Amniotic epithelial cell (primary cell): ENCODE data around the gene RANBP3L.
A peak's percentile ranks its signal among the peaks of the same experiment; 100 is the strongest.
"Not testable (repeated sequence)": the region's sequence is repeated elsewhere in the genome, so short reads cannot be mapped to it uniquely, and the experiment has no call there.

ENCODE experiments used
- DNase-seq: peaks from one replicate; pipeline ENCODE4 v3.0.0-alpha.2; 2010; ENCODE audit warnings: low read depth

RANBP3L gene

GRCh38 chr5:36206913-36207312 is 94.8 kb downstream of the RANBP3L start:
- DNase-seq = peak; percentile 51

- no peak for DNase-seq
These were observed 96.4 kb downstream of the RANBP3L start for GRCh38 chr5:36205329-36205728.

GRCh38 chr5:36202521-36202961 is 99.2 kb downstream of the RANBP3L start:
- DNase-seq = peak; percentile 59

GRCh38 chr5:36200513-36200912 is 101.2 kb downstream of the RANBP3L start:
- peak; percentile 33 for DNase-seq

- DNase-seq = peak; percentile 80
These were observed 102.1 kb downstream of the RANBP3L start for GRCh38 chr5:36199620-36200019.

- DNase-seq = not testable (repeated sequence)
These were observed 102.9 kb downstream of the RANBP3L start for GRCh38 chr5:36198783-36199182.
